SIG-M5 (cell line): ENCODE measurements around the gene DGCR6L.
"Not testable (repeated sequence)": the region's sequence is repeated elsewhere in the genome, so short reads cannot be mapped to it uniquely, and the experiment has no call there.

Source experiments
- DNase-seq: peaks from one replicate; lab custom pipeline; 2025; lab: John Stamatoyannopoulos, UW

DGCR6L gene

GRCh38 chr22:20308806-20309650 is 10.8 kb downstream of the DGCR6L start:
- DNase-seq = not testable (repeated sequence)

- not testable (repeated sequence) for DNase-seq
These were observed 12.1 kb downstream of the DGCR6L start for GRCh38 chr22:20307448-20308447.

GRCh38 chr22:20306646-20307447 is 13.0 kb downstream of the DGCR6L start:
- not testable (repeated sequence) for DNase-seq

- no peak for DNase-seq
These were observed 13.8 kb downstream of the DGCR6L start for GRCh38 chr22:20305894-20306645.

GRCh38 chr22:20305230-20305893 is 14.5 kb downstream of the DGCR6L start:
- not testable (repeated sequence) for DNase-seq

GRCh38 chr22:20304646-20305045 is 15.2 kb downstream of the DGCR6L start:
- no peak for DNase-seq

- not testable (repeated sequence) for DNase-seq
These were observed 16.7 kb downstream of the DGCR6L start for GRCh38 chr22:20303229-20303534.

GRCh38 chr22:20302438-20303228 is 17.2 kb downstream of the DGCR6L start:
- DNase-seq = no peak

- no peak for DNase-seq
These were observed 20.1 kb downstream of the DGCR6L start for GRCh38 chr22:20299746-20300136.

GRCh38 chr22:20298803-20299745 is 20.8 kb downstream of the DGCR6L start:
- DNase-seq = peak; percentile 29

GRCh38 chr22:20298110-20298802 is 21.6 kb downstream of the DGCR6L start:
- DNase-seq = no peak

- no peak for DNase-seq
These were observed 22.3 kb downstream of the DGCR6L start for GRCh38 chr22:20297414-20298109.

- DNase-seq = no peak
These were observed 23.3 kb downstream of the DGCR6L start for GRCh38 chr22:20296598-20296997.

- no peak for DNase-seq
These were observed 24.4 kb downstream of the DGCR6L start for GRCh38 chr22:20295262-20296064.

- no peak for DNase-seq
These were observed 27.1 kb downstream of the DGCR6L start for GRCh38 chr22:20292673-20293232.

GRCh38 chr22:20292108-20292507 is 27.8 kb downstream of the DGCR6L start:
- no peak for DNase-seq
